H1 (cell line): ENCODE measurements around the gene SENP1. TPM values are rescaled to one million over a fixed set of nuclear protein-coding genes. Genes with fewer than 3 reads are reported as not detected.

ENCODE experiments used
- CTCF ChIA-PET: fragments of 300-600 bp; sonication (Branson Sonifier 250); formaldehyde crosslinking; loops from one replicate; lab custom pipeline; 2021; ENCODE audit not compliant: partially characterized antibody; lab: Charles Lee
- POLR2A ChIA-PET: fragments of 300-600 bp; sonication (Branson Sonifier 250); formaldehyde crosslinking; loops from one replicate; lab custom pipeline; 2021; ENCODE audit warnings: inconsistent platforms; ENCODE audit not compliant: partially characterized antibody; lab: Charles Lee
- DNase-seq, 2 experiments: peaks; one replicate each; pipeline versions ENCODE4 v3.0.0 to v3.0.0-alpha.2; 2010 to 2022; ENCODE audit warnings: low spot score in 2 of 2, low read depth in 1 of 2, mixed read lengths in 1 of 2
- FAIRE-seq: peaks from 2 replicates; lab custom pipeline; 2011; peaks lifted over from hg19 to GRCh38; lab: Jason Lieb, UNC
- H2AFZ ChIP-seq: 2 replicates; pipeline ENCODE4 v1.8.1; 2012; ENCODE audit warnings: low read length, inconsistent platforms
- H2AK5ac ChIP-seq: 2 replicates; pipeline ENCODE4 v1.6.1; 2013; ENCODE audit warnings: low read depth, low read length
- H2BK120ac ChIP-seq: replicated peaks from 2 replicates; pipeline ENCODE3; 2013; ENCODE audit warnings: low read depth, low read length, inconsistent platforms
- H2BK12ac ChIP-seq: 2 replicates; pipeline ENCODE4 v1.6.1; 2013; ENCODE audit warnings: low read depth, low read length
- H2BK15ac ChIP-seq: 2 replicates; pipeline ENCODE4 v1.6.1; 2013; ENCODE audit warnings: low read length
- H2BK20ac ChIP-seq: 2 replicates; pipeline ENCODE4 v1.6.1; 2013; ENCODE audit warnings: low read length
- H2BK5ac ChIP-seq: 2 replicates; pipeline ENCODE4 v1.6.1; 2013; ENCODE audit warnings: low read depth, low read length
- H3K14ac ChIP-seq: 2 replicates; pipeline ENCODE4 v1.6.1; 2013; ENCODE audit warnings: inconsistent platforms; ENCODE audit not compliant: insufficient read length
- H3K18ac ChIP-seq: 2 replicates; pipeline ENCODE4 v1.6.1; 2013; ENCODE audit warnings: low read length; ENCODE audit errors: extremely low read depth
- H3K23ac ChIP-seq: 2 replicates; pipeline ENCODE4 v1.6.1; 2013; ENCODE audit warnings: inconsistent platforms; ENCODE audit not compliant: insufficient read length
- H3K23me2 ChIP-seq: 2 replicates; pipeline ENCODE4 v1.6.1; 2013; ENCODE audit warnings: low read depth, low read length
- H3K27ac ChIP-seq: 2 replicates; pipeline ENCODE4 v1.6.1; 2011; ENCODE audit warnings: low read depth, low read length, inconsistent platforms
- H3K27me3 ChIP-seq, 4 experiments: replicated peaks in 1 of 4; 1 replicate in 1 of 4; 2 replicates in 3 of 4; pipeline versions ENCODE4 v1.6.1 to v1.8.1; 2011 to 2013; ENCODE audit warnings: low read length in 3 of 4, mild to moderate bottlenecking in 3 of 4, inconsistent platforms in 2 of 4, mixed read lengths in 2 of 4, moderate library complexity in 1 of 4; ENCODE audit not compliant: control insufficient read depth in 3 of 4, insufficient read depth in 3 of 4; ENCODE audit errors: extremely low read depth in 1 of 4
- H3K36me3 ChIP-seq, 4 experiments: 2 replicates each; pipeline versions ENCODE4 v1.6.1 to v1.8.1; 2011 to 2013; ENCODE audit warnings: mild to moderate bottlenecking in 4 of 4, low read length in 3 of 4, moderate library complexity in 2 of 4, control low read depth in 1 of 4, inconsistent platforms in 1 of 4; ENCODE audit not compliant: insufficient read depth in 4 of 4, control insufficient read depth in 2 of 4
- H3K4ac ChIP-seq: replicated peaks from 2 replicates; pipeline ENCODE3; 2013; ENCODE audit warnings: low read length, low read depth, mixed read lengths, inconsistent platforms; ENCODE audit not compliant: insufficient read length
- H3K4me1 ChIP-seq, 4 experiments: replicated peaks in 1 of 4; 1 replicate in 1 of 4; 2 replicates in 3 of 4; pipeline versions ENCODE4 v1.6.1 to v1.8.1; 2011 to 2013; ENCODE audit warnings: low read length in 3 of 4, inconsistent platforms in 2 of 4, mixed read lengths in 1 of 4; ENCODE audit not compliant: insufficient read depth in 4 of 4, control insufficient read depth in 3 of 4
- H3K4me2 ChIP-seq, 2 experiments: 2 replicates each; pipeline versions ENCODE4 v1.6.1 to v1.8.1; 2011 to 2013; ENCODE audit warnings: low read depth in 2 of 2, low read length in 2 of 2, control low read depth in 1 of 2, inconsistent platforms in 1 of 2, mild to moderate bottlenecking in 1 of 2; ENCODE audit not compliant: insufficient read depth in 1 of 2
- H3K4me3 ChIP-seq, 4 experiments: fragments of 200-600, 300-600 bp in 1 of 4; sonication (generic), shearing (Covaris generic), sonication (Bioruptor Twin) in 1 of 4; 2 replicates each; pipeline versions ENCODE4 v1.5.1 to v1.8.1; 2011 to 2016; ENCODE audit warnings: low read length in 4 of 4, low read depth in 3 of 4, control low read depth in 2 of 4, inconsistent platforms in 2 of 4, mild to moderate bottlenecking in 2 of 4, mixed read lengths in 1 of 4, moderate library complexity in 1 of 4; ENCODE audit not compliant: insufficient read depth in 2 of 4; ENCODE audit errors: extremely low read depth in 1 of 4
- H3K56ac ChIP-seq: replicated peaks from 2 replicates; pipeline ENCODE3; 2013; ENCODE audit warnings: low read depth, mild to moderate bottlenecking, mixed read lengths, low read length, inconsistent platforms; ENCODE audit not compliant: insufficient read length
- H3K79me1 ChIP-seq: 2 replicates; pipeline ENCODE4 v1.6.1; 2013; ENCODE audit warnings: low read depth, low read length, control low read depth
- H3K79me2 ChIP-seq, 2 experiments: 2 replicates each; pipeline versions ENCODE4 v1.6.1 to v1.8.1; 2012 to 2013; ENCODE audit warnings: low read length in 2 of 2, mild to moderate bottlenecking in 2 of 2, inconsistent platforms in 1 of 2; ENCODE audit not compliant: insufficient read depth in 2 of 2, control insufficient read depth in 1 of 2
- H3K9ac ChIP-seq, 4 experiments: replicated peaks in 1 of 4; 1 replicate in 1 of 4; 2 replicates in 3 of 4; pipeline versions ENCODE4 v1.6.1 to v1.8.1; 2011 to 2013; ENCODE audit warnings: low read depth in 3 of 4, low read length in 3 of 4, control low read depth in 2 of 4, mild to moderate bottlenecking in 2 of 4, moderate library complexity in 2 of 4, inconsistent platforms in 1 of 4; ENCODE audit errors: extremely low read depth in 1 of 4
- H3K9me3 ChIP-seq, 2 experiments: 2 replicates each; pipeline versions ENCODE4 v1.6.1 to v1.8.1; 2012 to 2013; ENCODE audit warnings: mild to moderate bottlenecking in 2 of 2, moderate library complexity in 2 of 2, control low read depth in 1 of 2, inconsistent platforms in 1 of 2, low read depth in 1 of 2, low read length in 1 of 2, mixed read lengths in 1 of 2; ENCODE audit not compliant: insufficient read depth in 2 of 2
- H4K20me1 ChIP-seq, 2 experiments: replicated peaks in 1 of 2; 2 replicates each; pipeline versions ENCODE3 to v1.8.1; 2011 to 2013; ENCODE audit warnings: inconsistent platforms in 2 of 2, low read length in 2 of 2, mild to moderate bottlenecking in 1 of 2; ENCODE audit not compliant: insufficient read depth in 2 of 2, control insufficient read depth in 1 of 2
- H4K5ac ChIP-seq: 2 replicates; pipeline ENCODE4 v1.6.1; 2013; ENCODE audit warnings: low read length, low read depth, mixed read lengths, inconsistent platforms; ENCODE audit not compliant: insufficient read length
- H4K8ac ChIP-seq: 2 replicates; pipeline ENCODE4 v1.8.0; 2013; ENCODE audit warnings: mild to moderate bottlenecking, moderate library complexity, low read length, inconsistent platforms; ENCODE audit not compliant: insufficient read depth; ENCODE audit errors: extremely low read depth
- H4K91ac ChIP-seq: replicated peaks from 2 replicates; pipeline ENCODE3; 2013; ENCODE audit warnings: low read length, mixed read lengths, inconsistent platforms; ENCODE audit not compliant: insufficient read length
- BACH1 ChIP-seq: IDR thresholded peaks from 2 replicates; pipeline ENCODE4 v1.6.1; 2012; ENCODE audit warnings: low read length, improper control_type of control experiment
- CEBPB ChIP-seq: IDR thresholded peaks from 2 replicates; pipeline ENCODE4 v1.6.1; 2012; ENCODE audit warnings: low read depth, low read length
- CHD2 ChIP-seq: IDR thresholded peaks from 2 replicates; pipeline ENCODE4 v1.6.1; 2012; ENCODE audit warnings: low read length, improper control_type of control experiment
- CREB1 ChIP-seq: IDR thresholded peaks from 2 replicates; pipeline ENCODE4 v1.6.1; 2012; ENCODE audit warnings: inconsistent platforms
- GTF2F1 ChIP-seq: IDR thresholded peaks from 2 replicates; pipeline ENCODE4 v1.6.1; 2012; ENCODE audit warnings: low read depth, low read length, improper control_type of control experiment, borderline replicate concordance
- MAX ChIP-seq: IDR thresholded peaks from 2 replicates; pipeline ENCODE4 v1.6.1; 2012; ENCODE audit warnings: inconsistent platforms
- POLR2A ChIP-seq, 2 experiments: IDR thresholded peaks; 1 replicate in 1 of 2; 2 replicates in 1 of 2; pipeline ENCODE4 v1.6.1; 2011; ENCODE audit warnings: low read depth in 2 of 2, low read length in 2 of 2, mild to moderate bottlenecking in 2 of 2; ENCODE audit errors: control extremely low read depth in 1 of 2
- SP2 ChIP-seq: IDR thresholded peaks from 2 replicates; pipeline ENCODE4 v1.6.1; 2012; ENCODE audit warnings: mild to moderate bottlenecking, low read length, inconsistent platforms
- SRF ChIP-seq: IDR thresholded peaks from 2 replicates; pipeline ENCODE4 v1.6.1; 2011; ENCODE audit warnings: mild to moderate bottlenecking, low read depth, low read length, moderate library complexity
- SUZ12 ChIP-seq: fragments of 200-600 bp; sonication (generic); IDR thresholded peaks from 2 replicates; pipeline ENCODE4 v1.6.1; 2012; ENCODE audit warnings: mild to moderate bottlenecking, inconsistent platforms, low read length, moderate library complexity, mixed read lengths
- TAF1 ChIP-seq: IDR thresholded peaks from 2 replicates; pipeline ENCODE4 v1.6.1; 2011; ENCODE audit warnings: mild to moderate bottlenecking, low read depth, low read length
- TAF7 ChIP-seq: optimal IDR thresholded peaks from 2 replicates; pipeline ENCODE3; 2011; ENCODE audit warnings: low read depth, mild to moderate bottlenecking, inconsistent platforms, low read length, moderate library complexity, borderline replicate concordance
- YY1 ChIP-seq: IDR thresholded peaks from 2 replicates; pipeline ENCODE4 v1.6.1; 2011; ENCODE audit warnings: low read depth, mild to moderate bottlenecking, low read length
- ZNF274 ChIP-seq: IDR thresholded peaks from 2 replicates; pipeline ENCODE4 v1.7.0; 2012; ENCODE audit warnings: low read length, borderline replicate concordance; ENCODE audit errors: extremely low read depth
- WGBS, 2 experiments: shearing (Covaris generic) in 1 of 2; methylation state at CpG; one replicate each; pipeline versions ENCODE4 v1.1.6 to v1.1.7; 2013 to 2015; ENCODE audit warnings: low lambda C conversion rate in 2 of 2, mixed read lengths in 2 of 2, inconsistent platforms in 1 of 2, low coverage in 1 of 2, missing lambda C conversion rate in 1 of 2; ENCODE audit not compliant: insufficient replicate concordance in 2 of 2, insufficient coverage in 1 of 2, insufficient read length in 1 of 2; ENCODE audit errors: extremely low coverage in 1 of 2, missing lambda C conversion rate in 1 of 2; 5-methylcytosine and 5-hydroxymethylcytosine counted together
- polyA plus RNA-seq, 7 experiments: library from polyadenylated mRNA; depleted of rRNA in 3 of 7; stranded (reverse) in 5 of 7; unstranded in 2 of 7; fragments of >200 nt in 5 of 7; fragments of 200-250 nt in 2 of 7; gene quantifications; 1 replicate in 5 of 7; 2 replicates in 1 of 7; 4 replicates in 1 of 7; pipeline versions ENCODE4 v1.2.1 to v1.2.3, GENCODE V29; 2011 to 2013; ENCODE audit warnings: missing spikeins in 2 of 7, mixed read lengths in 2 of 7
- total RNA-seq: library from RNA; stranded (reverse); fragmentation: NEBNext Ultra II Directional; extraction: Animal tissue kit (Norgen Biotek cat#: 25700); gene quantifications from 2 replicates; pipeline ENCODE4 v1.2.1, GENCODE V29; 2021

SENP1 gene
- total and polyA plus RNA-seq, 2 of the 8 experiments (the other 6 are each of a cell fraction or from before 2014, with no cell fraction given): 14.2 to 31.5 TPM

DNA sequence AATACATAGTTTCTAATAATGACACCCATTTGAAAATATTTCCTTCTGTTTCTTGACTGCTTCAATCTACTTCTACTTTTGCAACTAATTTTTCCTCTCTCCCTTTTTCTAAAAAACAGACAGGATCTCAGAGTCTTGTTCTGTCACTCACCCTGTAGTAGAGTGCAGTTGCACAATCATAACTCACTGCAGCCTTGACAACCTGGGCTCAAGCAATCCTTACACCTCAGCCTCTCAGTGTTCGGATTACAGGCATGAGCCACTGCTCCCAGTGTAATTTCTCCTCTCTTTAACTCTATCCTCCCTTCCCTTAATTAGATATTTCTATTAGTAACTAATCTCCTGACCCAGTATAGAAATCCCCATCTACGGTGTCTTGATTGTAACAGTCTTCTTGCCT is 45.4 kb downstream of the SENP1 start:
- WGBS, 2 experiments: 90% methylated on average over 2 of the region's 2 CpGs; no CpG with 5 or more reads in 1 of the 2 experiments
- no peaks in the 10 kb centered on the region for H3K9me3 ChIP-seq
- H3K36me3 ChIP-seq: peaks cover 0 to 50% (median 26%) of the 10 kb centered on the region in 4 experiments; a peak in 6 of 8 replicates
- H2BK120ac ChIP-seq: no peak overlapping the region
- H4K20me1 ChIP-seq: peaks cover 0 to under 1% of the 10 kb centered on the region in 2 experiments
- no peaks in the 10 kb centered on the region for H3K27me3 ChIP-seq
- no peaks in the 10 kb centered on the region for H3K79me1 ChIP-seq
- no peak overlapping the region for H3K56ac ChIP-seq
- H3K18ac ChIP-seq: no peak overlapping the region
- no peak for DNase-seq
- no peak overlapping the region for H2BK5ac ChIP-seq
- ChIA-PET POLR2A (no interaction called here), CTCF (no interaction called here)
- H3K23me2 ChIP-seq: no peaks in the 10 kb centered on the region
- no peak overlapping the region for H4K91ac ChIP-seq
- no peak overlapping the region for H4K5ac ChIP-seq
- H2BK20ac ChIP-seq: no peak overlapping the region
- no peaks in the 10 kb centered on the region for H3K4me1 ChIP-seq
- H3K23ac ChIP-seq: no peak overlapping the region
- H4K8ac ChIP-seq: no peak overlapping the region
- H2BK12ac ChIP-seq: no peak overlapping the region
- no peak overlapping the region for H2AK5ac ChIP-seq
- no peak overlapping the region for H2AFZ ChIP-seq
- no peak for TF ChIP-seq ZNF274
- no peak for TF ChIP-seq BACH1
- TF ChIP-seq YY1: no peak
- TF ChIP-seq MAX: no peak
- TF ChIP-seq TAF1: no peak
- no peak for TF ChIP-seq POLR2A (IDR thresholded peaks at IDR 0.05; ENCODE audit: control extremely low read depth in 1 of 2, low read depth in 2 of 2, low read length in 2 of 2)
- no peak for TF ChIP-seq SUZ12
- no peak for TF ChIP-seq SRF
- no peak for TF ChIP-seq CEBPB
- no peak for TF ChIP-seq GTF2F1
- TF ChIP-seq SP2: no peak
- no peak for TF ChIP-seq TAF7
- no peak for TF ChIP-seq CHD2
- no peak for TF ChIP-seq CREB1
- no peak overlapping the region for H3K14ac ChIP-seq
- no peak overlapping the region for H3K4ac ChIP-seq
- H3K27ac ChIP-seq: no peak overlapping the region
- H2BK15ac ChIP-seq: no peak overlapping the region
- H3K4me3 ChIP-seq: no peak overlapping the region
- no peak for FAIRE-seq
- no peaks in the 10 kb centered on the region for H3K79me2 ChIP-seq
- H3K9ac ChIP-seq: no peak overlapping the region
- no peak overlapping the region for H3K4me2 ChIP-seq
